Spinal cord (tissue), 10 donors: Measurements from ENCODE around the gene BEAN1. TPM values are rescaled to one million over a fixed set of nuclear protein-coding genes. Genes with fewer than 3 reads are reported as not detected.

ENCODE experiments used
- DNase-seq, 6 donors: peaks; one replicate each; pipeline versions ENCODE4 v3.0.0 to v3.0.0-alpha.2; 2013 to 2015; ENCODE audit warnings: low spot score in 6 of 6, low read depth in 4 of 6
- H3K27ac ChIP-seq: one replicate; pipeline ENCODE4 v1.5.1; 2013; ENCODE audit warnings: low read depth, low read length, control low read depth
- H3K27me3 ChIP-seq: one replicate; pipeline ENCODE4 v1.6.1; 2013; ENCODE audit warnings: low read length; ENCODE audit not compliant: control insufficient read depth, insufficient read depth
- H3K36me3 ChIP-seq: one replicate; pipeline ENCODE4 v1.6.1; 2013; ENCODE audit warnings: low read length; ENCODE audit not compliant: control insufficient read depth, insufficient read depth
- H3K4me1 ChIP-seq: one replicate; pipeline ENCODE4 v1.6.1; 2013; ENCODE audit warnings: low read length; ENCODE audit not compliant: control insufficient read depth, insufficient read depth
- H3K4me3 ChIP-seq: one replicate; pipeline ENCODE4 v1.5.1; 2013; ENCODE audit warnings: low read depth, low read length, control low read depth
- H3K9me3 ChIP-seq: one replicate; pipeline ENCODE4 v1.6.1; 2013; ENCODE audit warnings: low read length; ENCODE audit not compliant: control insufficient read depth, insufficient read depth
- WGBS: methylation state at CpG from one replicate; pipeline ENCODE4 v1.1.5; 2013; ENCODE audit warnings: missing lambda C conversion rate; ENCODE audit not compliant: insufficient coverage; 5-methylcytosine and 5-hydroxymethylcytosine counted together
- polyA plus RNA-seq, 2 donors: library from polyadenylated mRNA; unstranded; fragments of 120-200 nt; gene quantifications; one replicate each; pipeline ENCODE4 v1.2.1, GENCODE V29; 2013; ENCODE audit not compliant: insufficient read length in 2 of 2
- total RNA-seq, 2 donors: library from RNA; depleted of rRNA in 1 of 2; stranded (reverse); fragments of 120-200 nt in 1 of 2; fragments of >200 nt in 1 of 2; gene quantifications; one replicate each; pipeline versions ENCODE4 v1.2.3 to v1.2.4, GENCODE V29; 2013 to 2014
- donor health status: healthy.

Gene BEAN1
- total and polyA plus RNA-seq, 4 donors: 4.9 to 27.0 (median 15.9) TPM

DNA sequence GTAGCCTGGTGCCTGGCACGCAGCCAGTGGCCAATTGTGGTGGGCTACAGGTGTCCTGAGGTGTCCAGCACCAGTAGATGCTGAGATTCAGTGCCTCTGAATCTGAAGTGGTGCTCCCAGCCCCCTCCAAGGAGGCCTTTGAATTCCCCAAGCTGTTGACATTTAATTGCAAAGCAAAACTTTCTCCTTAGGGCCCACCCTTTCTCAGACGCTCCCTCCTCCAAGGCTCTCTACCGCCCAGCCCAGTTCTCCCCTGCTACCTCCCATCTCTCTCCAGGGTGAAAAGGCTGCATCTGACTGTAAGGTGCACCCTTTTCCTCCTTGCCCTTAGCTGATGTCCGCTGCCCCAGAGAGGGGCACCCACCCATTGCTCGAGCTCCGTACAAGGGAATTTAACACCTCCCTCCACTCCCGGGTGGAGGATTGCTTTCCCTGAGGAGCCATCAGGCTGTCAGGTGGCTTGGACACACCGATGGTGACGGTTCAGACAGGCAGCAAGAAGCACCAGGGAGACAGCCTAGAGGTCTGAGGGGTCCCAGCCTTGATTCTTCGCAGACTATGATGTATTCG lies 1.7 kb downstream of the BEAN1 start:
- WGBS: 23% methylated on average over 11 of the region's 11 CpGs
- no peaks in the 10 kb centered on the region for H3K36me3 ChIP-seq
- H3K9me3 ChIP-seq: no peaks in the 10 kb centered on the region
- peaks cover 22% of the 10 kb centered on the region for H3K4me1 ChIP-seq
- DNase-seq: no peak
- peaks cover 60% of the 10 kb centered on the region for H3K27me3 ChIP-seq
- H3K27ac ChIP-seq: no peak overlapping the region
- no peak overlapping the region for H3K4me3 ChIP-seq

DNA sequence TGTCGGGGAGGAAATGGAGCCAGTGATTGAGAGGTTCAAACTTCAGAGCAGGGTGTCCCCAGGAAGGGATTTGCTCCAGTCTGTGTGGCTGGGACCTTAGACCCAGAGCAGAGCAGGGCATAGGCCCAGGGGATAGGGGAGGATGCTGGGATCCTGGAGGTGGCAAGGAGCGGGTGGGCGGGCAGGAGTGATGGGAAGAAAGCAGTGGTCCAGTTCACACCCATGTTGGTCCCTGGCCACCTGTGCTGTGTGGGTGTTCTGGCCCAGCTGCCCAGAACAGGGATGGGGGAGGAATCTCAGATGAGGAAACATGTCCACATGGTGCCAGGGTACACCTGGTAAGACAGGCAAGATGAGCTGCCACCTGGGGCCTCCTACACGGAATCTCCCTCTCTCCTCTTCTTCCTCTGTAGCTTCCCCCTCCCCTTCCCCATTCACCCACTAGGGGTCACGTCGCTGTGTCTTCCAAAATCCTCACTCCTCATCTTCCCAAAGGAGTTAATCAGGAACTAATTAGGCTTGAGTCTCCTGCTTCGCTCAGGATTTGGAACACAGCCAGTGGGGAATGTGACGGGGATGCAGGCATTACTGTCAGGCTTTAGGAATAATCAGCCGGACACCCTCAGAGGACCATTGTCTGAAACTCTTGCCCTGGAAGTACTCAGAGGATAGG lies 2.3 kb downstream of the BEAN1 start:
- Histone ChIP-seq H3K36me3 (no peaks in the 10 kb centered on the region), H3K4me1 (peaks cover 22% of the 10 kb centered on the region), H3K27ac (no peak overlapping the region), H3K27me3 (peaks cover 56% of the 10 kb centered on the region), H3K4me3 (no peak overlapping the region), H3K9me3 (no peaks in the 10 kb centered on the region)
- peak in 1 of 6 donors; percentile 31 for DNase-seq
- WGBS: 38% methylated on average over 7 of the region's 9 CpGs

DNA sequence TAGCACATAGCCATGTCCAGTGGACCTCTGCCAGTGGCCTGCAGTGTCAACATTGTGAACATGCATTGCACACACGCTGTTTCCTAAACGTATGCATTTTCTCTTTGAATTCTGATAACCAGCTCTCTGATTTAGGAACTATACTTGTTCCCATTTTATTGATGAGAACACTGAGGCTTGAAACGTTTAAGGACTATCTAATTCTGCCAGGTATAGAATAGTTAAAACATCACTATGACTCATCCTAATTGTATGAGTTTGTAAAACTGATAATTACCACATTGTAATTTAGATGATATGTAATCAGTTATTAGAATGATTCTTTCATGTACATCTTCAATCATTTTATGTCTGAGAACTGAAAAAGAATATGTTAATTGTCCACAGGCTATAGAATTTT lies 3.1 kb downstream of the BEAN1 start:
- DNase-seq: no peak
- Histone ChIP-seq H3K27ac (no peak overlapping the region), H3K27me3 (peaks cover 48% of the 10 kb centered on the region), H3K4me3 (no peak overlapping the region), H3K4me1 (peaks cover 22% of the 10 kb centered on the region), H3K36me3 (no peaks in the 10 kb centered on the region), H3K9me3 (no peaks in the 10 kb centered on the region)
- 94% methylated on average over 2 of the region's 3 CpGs for WGBS

DNA sequence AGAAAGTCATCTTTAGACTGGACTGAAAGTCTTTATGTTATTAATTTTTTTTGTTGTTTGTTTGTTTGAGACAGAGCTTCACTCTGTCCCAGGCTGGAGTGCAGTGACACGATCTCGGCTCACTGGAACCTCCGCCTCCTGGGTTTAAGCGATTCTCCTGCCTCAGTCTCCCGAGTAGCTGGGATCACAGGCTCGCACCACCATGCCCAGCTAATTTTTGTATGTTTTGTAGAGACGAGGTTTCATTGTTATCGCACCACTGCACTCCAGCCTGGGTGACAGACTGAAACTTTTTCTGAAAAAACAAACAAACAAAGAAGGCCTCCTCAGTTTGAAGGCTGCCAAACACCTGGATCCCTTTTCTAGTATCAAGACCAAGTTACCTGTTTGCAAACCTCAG lies 4.7 kb downstream of the BEAN1 start:
- no peak for DNase-seq
- peaks cover 35% of the 10 kb centered on the region for H3K27me3 ChIP-seq
- H3K4me1 ChIP-seq: peaks cover 10% of the 10 kb centered on the region
- 78% methylated on average over 8 of the region's 8 CpGs for WGBS
- H3K4me3 ChIP-seq: no peak overlapping the region
- no peaks in the 10 kb centered on the region for H3K36me3 ChIP-seq
- no peak overlapping the region for H3K27ac ChIP-seq
- no peaks in the 10 kb centered on the region for H3K9me3 ChIP-seq

DNA sequence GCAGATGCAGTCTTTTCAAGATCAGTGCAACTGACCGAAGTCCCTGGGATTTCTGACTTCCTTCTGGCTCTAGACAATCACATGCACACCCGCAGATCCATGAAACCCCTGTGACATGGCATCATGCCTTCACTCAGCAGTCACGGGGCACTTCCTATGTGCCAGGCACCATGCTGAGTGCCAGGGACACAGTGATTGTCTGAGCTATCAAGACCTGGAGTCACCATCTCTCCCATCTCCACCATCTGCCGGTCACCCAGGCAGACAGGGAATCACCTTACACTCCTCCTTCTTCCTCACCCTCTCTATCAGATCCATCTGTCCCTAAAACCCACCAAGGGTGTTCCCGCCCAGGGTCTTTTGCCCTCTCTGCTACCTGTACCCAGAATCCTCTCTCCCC lies 5.3 kb downstream of the BEAN1 start:
- 76% methylated on average over 5 of the region's 5 CpGs for WGBS
- Histone ChIP-seq H3K4me3 (no peak overlapping the region), H3K9me3 (no peaks in the 10 kb centered on the region), H3K27me3 (peaks cover 35% of the 10 kb centered on the region), H3K4me1 (peaks cover 10% of the 10 kb centered on the region), H3K27ac (no peak overlapping the region), H3K36me3 (no peaks in the 10 kb centered on the region)
- DNase-seq: no peak

DNA sequence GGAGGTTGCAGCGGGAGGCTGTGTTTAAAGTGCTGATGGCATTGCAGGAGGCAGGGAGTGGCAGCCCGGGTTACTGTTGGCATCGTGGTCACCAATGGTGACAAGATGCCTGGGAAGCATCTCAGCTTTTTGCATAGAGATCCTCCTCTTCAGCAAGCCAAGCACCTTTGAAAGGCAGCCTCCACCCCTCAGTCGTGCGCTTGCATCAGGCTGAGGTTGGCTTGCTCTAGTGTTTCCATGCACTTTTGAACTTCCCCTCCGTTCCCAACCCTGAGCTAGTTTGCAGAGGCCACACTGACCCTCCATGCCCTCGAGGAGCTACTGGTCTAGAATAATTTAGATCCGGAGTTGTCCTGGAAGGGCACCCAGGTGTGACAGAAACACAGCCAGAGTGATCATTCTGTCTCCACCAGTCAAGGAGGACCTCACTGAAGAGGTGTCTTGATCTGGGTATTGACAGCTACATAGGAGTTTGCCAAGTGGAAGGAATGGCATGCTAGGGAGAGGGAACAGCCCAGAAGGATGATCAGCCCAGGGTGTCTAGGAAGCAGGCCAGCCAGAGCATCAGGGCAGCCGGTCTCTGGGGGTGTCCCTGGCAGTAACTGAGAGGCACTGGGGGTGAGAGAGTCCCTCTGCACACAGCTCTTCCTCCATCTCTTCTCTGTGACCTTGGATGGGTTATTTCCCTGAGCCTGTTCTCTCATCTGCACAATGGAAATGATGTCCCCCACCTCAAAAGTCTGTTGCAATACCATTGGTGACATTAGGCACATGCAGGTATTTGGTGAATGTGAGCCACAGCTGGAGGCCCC lies 7.7 kb downstream of the BEAN1 start:
- no peak for DNase-seq
- no peaks in the 10 kb centered on the region for H3K36me3 ChIP-seq
- WGBS: 76% methylated on average over 8 of the region's 9 CpGs
- peaks cover 11% of the 10 kb centered on the region for H3K27me3 ChIP-seq
- H3K27ac ChIP-seq: no peak overlapping the region
- H3K4me3 ChIP-seq: no peak overlapping the region
- no peaks in the 10 kb centered on the region for H3K9me3 ChIP-seq
- no peaks in the 10 kb centered on the region for H3K4me1 ChIP-seq

DNA sequence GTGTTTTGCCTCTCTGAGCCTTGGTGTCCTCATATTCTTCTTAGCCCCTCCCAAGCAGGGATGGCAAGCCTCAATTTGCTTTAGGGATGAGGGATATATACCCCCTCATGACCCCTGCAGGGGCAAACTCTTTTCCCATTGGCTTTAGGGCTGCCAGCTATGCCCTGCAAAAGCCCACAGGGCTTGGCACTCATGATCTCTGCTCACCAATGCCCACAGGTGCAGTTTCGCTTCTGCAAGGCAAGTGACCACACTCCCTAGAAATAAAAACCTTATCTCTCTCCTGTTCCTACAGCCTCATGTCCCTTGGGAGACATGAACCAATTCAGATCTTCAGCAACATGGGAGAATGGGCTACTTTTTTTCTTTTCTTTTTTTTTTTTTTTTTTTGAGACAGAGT lies 8.8 kb downstream of the BEAN1 start:
- Histone ChIP-seq H3K36me3 (no peaks in the 10 kb centered on the region), H3K4me1 (no peaks in the 10 kb centered on the region), H3K4me3 (no peak overlapping the region), H3K9me3 (no peaks in the 10 kb centered on the region), H3K27me3 (peaks cover 5% of the 10 kb centered on the region), H3K27ac (no peak overlapping the region)
- 100% methylated on average over 1 of the region's 1 CpG for WGBS
- DNase-seq: no peak

DNA sequence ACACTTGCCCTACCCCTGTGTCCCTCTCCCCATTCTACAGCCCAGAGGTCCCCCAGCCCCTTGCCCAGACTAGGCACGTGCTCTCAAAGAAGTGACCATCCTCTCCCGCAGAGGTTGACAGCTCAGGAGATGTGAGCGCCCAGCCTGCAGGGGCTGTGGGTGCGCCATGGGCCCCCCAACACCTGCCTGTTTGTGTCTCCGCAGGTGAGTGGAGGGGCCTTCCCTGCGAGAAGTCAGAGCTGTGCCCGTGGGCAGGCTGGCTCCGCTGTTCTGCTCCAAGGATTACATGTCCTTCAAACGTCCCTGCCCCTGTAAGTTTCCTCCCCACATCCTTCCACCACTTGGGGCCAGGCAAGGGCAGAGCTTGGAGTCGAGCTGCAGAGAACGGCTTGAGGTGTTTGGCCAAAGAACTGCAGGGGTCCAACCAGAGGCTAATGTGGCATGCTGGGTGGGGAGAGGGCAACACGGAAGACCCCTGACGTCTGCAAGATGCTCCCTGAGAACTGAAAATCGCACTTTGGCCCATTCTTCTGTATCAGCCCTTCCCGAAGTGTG lies 10.4 kb downstream of the BEAN1 start:
- 83% methylated on average over 7 of the region's 15 CpGs for WGBS
- no peak for DNase-seq
- Histone ChIP-seq H3K36me3 (peaks cover 5% of the 10 kb centered on the region), H3K4me1 (no peaks in the 10 kb centered on the region), H3K27me3 (no peaks in the 10 kb centered on the region), H3K4me3 (no peak overlapping the region), H3K9me3 (no peaks in the 10 kb centered on the region), H3K27ac (no peak overlapping the region)

DNA sequence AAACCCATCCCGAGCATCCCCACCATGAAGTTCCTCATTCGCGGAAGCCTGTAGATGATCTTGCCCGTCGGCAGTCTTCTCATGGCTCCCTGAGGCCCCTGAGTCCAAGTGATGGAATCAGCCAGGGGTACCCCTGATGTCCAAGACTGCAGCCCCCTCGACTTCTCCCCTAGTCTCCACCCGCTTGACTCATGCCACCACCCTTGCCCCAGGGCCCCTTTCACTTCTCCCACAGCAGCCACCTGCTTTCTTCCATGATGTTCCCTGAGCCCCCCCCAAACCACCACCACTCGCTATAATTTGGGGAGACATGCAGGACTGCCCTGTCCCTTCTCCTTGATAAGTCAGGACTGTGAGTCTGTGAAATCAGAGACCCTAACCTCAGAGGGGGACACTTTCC lies 11.4 kb downstream of the BEAN1 start:
- Histone ChIP-seq H3K27ac (no peak overlapping the region), H3K4me3 (no peak overlapping the region), H3K9me3 (no peaks in the 10 kb centered on the region), H3K27me3 (no peaks in the 10 kb centered on the region), H3K4me1 (no peaks in the 10 kb centered on the region), H3K36me3 (peaks cover 5% of the 10 kb centered on the region)
- WGBS: 78% methylated on average over 7 of the region's 8 CpGs
- no peak for DNase-seq
